ENCODE data around the gene VSIR. TPM values are rescaled to one million over a fixed set of nuclear protein-coding genes. Genes with fewer than 3 reads are reported as not detected.
A peak's percentile ranks its signal among the peaks of the same experiment; 100 is the strongest.

VSIR gene
- total RNA-seq, 1 experiment from 2014 or later: 18.5 TPM

DNA sequence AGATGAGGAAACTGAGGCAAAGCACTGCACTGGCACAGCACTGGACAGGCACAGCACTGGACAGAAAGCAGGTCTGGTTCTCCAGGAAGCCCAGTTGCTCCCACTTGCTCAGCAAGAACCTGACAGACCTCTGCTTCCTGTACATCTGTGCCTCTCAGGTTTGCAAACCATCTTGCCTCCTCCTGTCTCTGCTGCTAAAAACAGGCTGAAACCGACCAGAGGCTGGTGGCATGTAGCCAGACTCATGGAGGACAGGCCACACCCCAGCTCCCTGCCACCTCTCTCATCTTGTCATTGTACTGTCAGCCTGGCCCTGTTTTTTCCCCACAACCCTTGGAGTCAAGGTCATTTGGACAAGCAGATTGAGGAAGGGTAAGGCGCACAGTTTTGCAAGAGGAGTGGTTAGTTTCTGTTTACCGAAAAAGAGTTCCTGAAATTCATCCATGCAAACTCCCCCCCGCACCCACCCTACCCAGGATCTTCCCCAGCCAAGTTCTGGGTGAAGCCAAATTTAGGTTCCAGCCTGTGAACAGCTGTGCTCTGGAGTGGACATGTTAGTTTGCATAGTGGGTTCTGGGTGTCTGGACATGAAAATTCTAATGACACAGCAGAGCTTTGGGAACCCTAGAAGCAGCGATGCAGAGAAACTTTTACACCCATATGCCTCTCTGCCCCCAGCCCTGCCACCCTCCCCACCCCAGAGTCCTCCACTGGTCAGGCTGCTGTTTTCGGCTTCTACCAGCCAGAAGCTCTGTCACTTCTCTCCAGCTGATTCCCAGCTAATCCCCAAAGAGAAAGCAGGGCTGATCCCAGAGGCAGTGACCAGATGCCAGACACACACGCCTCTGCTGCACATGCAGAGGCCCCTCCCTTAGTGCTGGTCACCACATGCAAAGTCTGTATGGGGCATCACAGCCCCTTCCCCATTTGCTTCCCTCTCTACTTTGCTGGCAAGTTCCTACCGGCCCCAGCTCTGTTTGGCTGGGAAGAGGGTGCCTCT lies 45.3 kb downstream of the VSIR start:
- H3K4me2 ChIP-seq (ENCODE audit: low read length): peak overlapping the region; percentile 1; the same call in 1 of the 2 replicates
- ChIA-PET POLR2A (no interaction called here), CTCF (interaction anchor here (0.7 to 1.7 kb wide), 2 partner anchors 23 to 31 kb away, joined by 4 to 7 read pairs; no protein-coding TSS in a partner anchor), RAD21 (ENCODE audit: low non-redundant PET in 1 of 2, low total read pairs in 2 of 2, uncharacterized antibody in 2 of 2, unreplicated experiment in 2 of 2) (no interaction called here)
- no peak overlapping the region for H3K4me3 ChIP-seq (replicated peaks in 1 of 2; ENCODE audit: low read depth in 1 of 2, low read length in 2 of 2)
- no peaks in the 10 kb centered on the region for H3K36me3 ChIP-seq (ENCODE audit: control insufficient read depth in 1 of 2, insufficient read depth in 2 of 2, low read length in 2 of 2)
- no peaks in the 10 kb centered on the region for H4K20me1 ChIP-seq (ENCODE audit: insufficient read depth)
- TF ChIP-seq JUND (IDR thresholded peaks at IDR 0.05) (no peak), EZH2 (IDR thresholded peaks at IDR 0.05) (no peak), ZFX (IDR thresholded peaks at IDR 0.05) (no peak), ELF1 (IDR thresholded peaks at IDR 0.05; ENCODE audit: borderline replicate concordance, low read depth) (no peak), SIN3A (IDR thresholded peaks at IDR 0.05; ENCODE audit: low read depth) (no peak), ZNF274 (IDR thresholded peaks at IDR 0.05; ENCODE audit: low read depth, low read length) (no peak), YY1 (IDR thresholded peaks at IDR 0.05; ENCODE audit: extremely low read depth, insufficient replicate concordance, low read depth, low read length) (no peak), POLR2A (IDR thresholded peaks at IDR 0.05; ENCODE audit: borderline replicate concordance, extremely low read depth, insufficient read depth, insufficient read length) (no peak), CEBPB (IDR thresholded peaks at IDR 0.05; ENCODE audit: low read depth) (no peak), EZH2phosphoT487 (IDR thresholded peaks at IDR 0.05; ENCODE audit: borderline replicate concordance) (no peak), FOSL1 (IDR thresholded peaks at IDR 0.05; ENCODE audit: low read depth) (no peak), POLR2AphosphoS5 (IDR thresholded peaks at IDR 0.05; ENCODE audit: low read depth, low read length) (no peak)
- TF ChIP-seq, protein P1, sequence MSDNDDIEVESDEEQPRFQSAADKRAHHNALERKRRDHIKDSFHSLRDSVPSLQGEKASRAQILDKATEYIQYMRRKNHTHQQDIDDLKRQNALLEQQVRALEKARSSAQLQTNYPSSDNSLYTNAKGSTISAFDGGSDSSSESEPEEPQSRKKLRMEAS (IDR thresholded peaks at IDR 0.05): no peak
- TF ChIP-seq, protein P2, sequence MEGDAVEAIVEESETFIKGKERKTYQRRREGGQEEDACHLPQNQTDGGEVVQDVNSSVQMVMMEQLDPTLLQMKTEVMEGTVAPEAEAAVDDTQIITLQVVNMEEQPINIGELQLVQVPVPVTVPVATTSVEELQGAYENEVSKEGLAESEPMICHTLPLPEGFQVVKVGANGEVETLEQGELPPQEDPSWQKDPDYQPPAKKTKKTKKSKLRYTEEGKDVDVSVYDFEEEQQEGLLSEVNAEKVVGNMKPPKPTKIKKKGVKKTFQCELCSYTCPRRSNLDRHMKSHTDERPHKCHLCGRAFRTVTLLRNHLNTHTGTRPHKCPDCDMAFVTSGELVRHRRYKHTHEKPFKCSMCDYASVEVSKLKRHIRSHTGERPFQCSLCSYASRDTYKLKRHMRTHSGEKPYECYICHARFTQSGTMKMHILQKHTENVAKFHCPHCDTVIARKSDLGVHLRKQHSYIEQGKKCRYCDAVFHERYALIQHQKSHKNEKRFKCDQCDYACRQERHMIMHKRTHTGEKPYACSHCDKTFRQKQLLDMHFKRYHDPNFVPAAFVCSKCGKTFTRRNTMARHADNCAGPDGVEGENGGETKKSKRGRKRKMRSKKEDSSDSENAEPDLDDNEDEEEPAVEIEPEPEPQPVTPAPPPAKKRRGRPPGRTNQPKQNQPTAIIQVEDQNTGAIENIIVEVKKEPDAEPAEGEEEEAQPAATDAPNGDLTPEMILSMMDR (IDR thresholded peaks at IDR 0.05 in 2 of 3, conservative IDR thresholded peaks at IDR 0.05 in 1 of 3; ENCODE audit: borderline replicate concordance in 1 of 3, insufficient read depth in 1 of 3, low read depth in 2 of 3, low read length in 2 of 3): no peak
- no peak overlapping the region for H3K27ac ChIP-seq (ENCODE audit: low read depth, low read length)
- H3K27me3 ChIP-seq (ENCODE audit: insufficient read depth, low read length): no peaks in the 10 kb centered on the region
- no peak for DNase-seq (ENCODE audit: low read depth, low spot score)
- H2AFZ ChIP-seq (ENCODE audit: low read depth, low read length, poor library complexity, severe bottlenecking): no peak overlapping the region
- ATAC-seq: no peak
- no peaks in the 10 kb centered on the region for H3K9me3 ChIP-seq (ENCODE audit: control insufficient read depth in 1 of 2, insufficient read depth in 1 of 2, low read depth in 1 of 2, low read length in 2 of 2)
- H3K9me2 ChIP-seq (ENCODE audit: insufficient read depth): no peaks in the 10 kb centered on the region
- peaks cover 6 to 33% of the 10 kb centered on the region in 2 experiments; a peak in 3 of 4 replicates for H3K4me1 ChIP-seq (ENCODE audit: control insufficient read depth in 1 of 2, insufficient read depth in 2 of 2, low read length in 2 of 2)
- H3K79me2 ChIP-seq (ENCODE audit: insufficient read depth, low read length): no peaks in the 10 kb centered on the region
- no TSS peak for BruUV-seq (replicated peaks)
- intact Hi-C loops (cut with micrococcal nuclease): no loop called here
- H3K9ac ChIP-seq (ENCODE audit: low read length): no peak overlapping the region

All from HCT116 (cell line).